Right lobe of liver (tissue), 4 donors: ENCODE data around the gene LCN10.

Source experiments
- POLR2A ChIP-seq: fragments of 450-650 bp; IDR thresholded peaks from one replicate; pipeline ENCODE4 v1.6.1; 2017; ENCODE audit warnings: antibody characterized with exemption, mild to moderate bottlenecking
- TF ChIP-seq, protein P1 (sequence below), 4 donors: fragments of 200-600 bp in 3 of 4; fragments of 450-650 bp in 1 of 4; IDR thresholded peaks; one replicate each; pipeline versions ENCODE4 v1.5.1 to v1.8.0; 2016 to 2022; ENCODE audit warnings: antibody characterized with exemption in 4 of 4, mild to moderate bottlenecking in 2 of 4
- donor health status: DM: no; HTN: no; CAD: no.
- donor health status: DM: no; HTN: no; CAD: no.
- donor health status: DM: no; HTN: yes; CAD: no.

DNA sequence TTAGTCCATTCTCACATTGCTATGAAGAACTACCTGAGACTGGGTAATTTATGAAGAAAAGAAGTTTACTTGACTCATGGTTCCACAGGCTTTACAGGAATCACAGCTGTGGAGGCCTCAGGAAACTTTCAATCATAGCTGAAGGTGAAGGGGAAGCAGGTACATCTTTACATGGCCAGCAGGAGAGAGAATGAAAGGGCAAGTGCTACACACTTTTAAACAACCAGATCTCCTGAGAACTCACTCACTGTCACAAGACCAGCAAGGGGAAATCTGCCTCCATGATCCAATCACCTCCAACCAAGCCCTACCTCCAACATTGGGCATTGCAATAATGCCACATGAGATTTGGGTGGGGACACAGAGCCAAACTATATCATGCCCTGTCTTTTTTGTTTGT, 9.1 kb upstream of the LCN10 start:
- TF ChIP-seq, protein P1, sequence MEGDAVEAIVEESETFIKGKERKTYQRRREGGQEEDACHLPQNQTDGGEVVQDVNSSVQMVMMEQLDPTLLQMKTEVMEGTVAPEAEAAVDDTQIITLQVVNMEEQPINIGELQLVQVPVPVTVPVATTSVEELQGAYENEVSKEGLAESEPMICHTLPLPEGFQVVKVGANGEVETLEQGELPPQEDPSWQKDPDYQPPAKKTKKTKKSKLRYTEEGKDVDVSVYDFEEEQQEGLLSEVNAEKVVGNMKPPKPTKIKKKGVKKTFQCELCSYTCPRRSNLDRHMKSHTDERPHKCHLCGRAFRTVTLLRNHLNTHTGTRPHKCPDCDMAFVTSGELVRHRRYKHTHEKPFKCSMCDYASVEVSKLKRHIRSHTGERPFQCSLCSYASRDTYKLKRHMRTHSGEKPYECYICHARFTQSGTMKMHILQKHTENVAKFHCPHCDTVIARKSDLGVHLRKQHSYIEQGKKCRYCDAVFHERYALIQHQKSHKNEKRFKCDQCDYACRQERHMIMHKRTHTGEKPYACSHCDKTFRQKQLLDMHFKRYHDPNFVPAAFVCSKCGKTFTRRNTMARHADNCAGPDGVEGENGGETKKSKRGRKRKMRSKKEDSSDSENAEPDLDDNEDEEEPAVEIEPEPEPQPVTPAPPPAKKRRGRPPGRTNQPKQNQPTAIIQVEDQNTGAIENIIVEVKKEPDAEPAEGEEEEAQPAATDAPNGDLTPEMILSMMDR (IDR thresholded peaks at IDR 0.05), result no peak
- TF ChIP-seq POLR2A, result no peak
